MCF 10A (cell line): ENCODE results near the gene SELENOF. TPM values are rescaled to one million over a fixed set of nuclear protein-coding genes. Genes with fewer than 3 reads are reported as not detected.

Experiments
- BruUV-seq: library from RNA; stranded (reverse); fragments of 400-500 nt; replicated peaks from 2 replicates; lab custom pipeline; 2021; lab: Mats Ljungman, UMichigan
- CTCF ChIA-PET: fragments of 300-600 bp; sonication (Branson Sonifier 250); formaldehyde crosslinking; extraction: SDS; loops from one replicate; lab custom pipeline; 2021; ENCODE audit warnings: antibody characterized with exemption, inconsistent platforms; lab: Yijun Ruan, JAX
- POLR2A ChIA-PET: fragments of 300-600, 350-650 bp; sonication (Branson Sonifier 250); formaldehyde crosslinking; extraction: SDS; loops from one replicate; lab custom pipeline; 2020; ENCODE audit warnings: antibody characterized with exemption, inconsistent platforms; lab: Yijun Ruan, JAX
- DNase-seq: peaks from one replicate; pipeline ENCODE4 v3.0.0-alpha.2; 2018; ENCODE audit not compliant: unreplicated experiment
- H3K27ac Mint-ChIP-seq: one replicate; pipeline ENCODE4 v1.8.0; 2022; ENCODE audit warnings: mild to moderate bottlenecking, low read depth, mixed read lengths; ENCODE audit not compliant: unreplicated experiment
- H3K27me3 Mint-ChIP-seq: one replicate; pipeline ENCODE4 v1.8.0; 2022; ENCODE audit warnings: mixed read lengths; ENCODE audit not compliant: insufficient read depth, unreplicated experiment
- H3K36me3 Mint-ChIP-seq: one replicate; pipeline ENCODE4 v1.8.0; 2022; ENCODE audit warnings: mild to moderate bottlenecking, moderate library complexity, mixed read lengths; ENCODE audit not compliant: insufficient read depth, unreplicated experiment
- H3K4me1 Mint-ChIP-seq: one replicate; pipeline ENCODE4 v1.8.0; 2022; ENCODE audit warnings: mixed read lengths; ENCODE audit not compliant: insufficient read depth, unreplicated experiment
- H3K4me3 Mint-ChIP-seq: one replicate; pipeline ENCODE4 v1.8.0; 2022; ENCODE audit warnings: mild to moderate bottlenecking, moderate library complexity, mixed read lengths; ENCODE audit not compliant: unreplicated experiment
- H3K9me3 Mint-ChIP-seq: one replicate; pipeline ENCODE4 v1.8.0; 2022; ENCODE audit warnings: mixed read lengths; ENCODE audit not compliant: unreplicated experiment
- intact Hi-C: fragments of 100-400 bp; cut with micrococcal nuclease; formaldehyde crosslinking; loops from 2 replicates; pipeline ENCODE4 v1.14.1; 2022
- total RNA-seq: library from RNA; stranded (reverse); gene quantifications from 2 replicates; pipeline ENCODE4 v1.2.3, GENCODE V29; 2022
- TF ChIP-seq, protein P1 (sequence below): fragments of 200-600 bp; IDR thresholded peaks from one replicate; pipeline ENCODE4 v1.8.0; 2022; ENCODE audit warnings: antibody characterized with exemption, mild to moderate bottlenecking; ENCODE audit not compliant: unreplicated experiment

SELENOF gene
- total RNA-seq, 1 experiment from 2014 or later = 227 TPM

DNA sequence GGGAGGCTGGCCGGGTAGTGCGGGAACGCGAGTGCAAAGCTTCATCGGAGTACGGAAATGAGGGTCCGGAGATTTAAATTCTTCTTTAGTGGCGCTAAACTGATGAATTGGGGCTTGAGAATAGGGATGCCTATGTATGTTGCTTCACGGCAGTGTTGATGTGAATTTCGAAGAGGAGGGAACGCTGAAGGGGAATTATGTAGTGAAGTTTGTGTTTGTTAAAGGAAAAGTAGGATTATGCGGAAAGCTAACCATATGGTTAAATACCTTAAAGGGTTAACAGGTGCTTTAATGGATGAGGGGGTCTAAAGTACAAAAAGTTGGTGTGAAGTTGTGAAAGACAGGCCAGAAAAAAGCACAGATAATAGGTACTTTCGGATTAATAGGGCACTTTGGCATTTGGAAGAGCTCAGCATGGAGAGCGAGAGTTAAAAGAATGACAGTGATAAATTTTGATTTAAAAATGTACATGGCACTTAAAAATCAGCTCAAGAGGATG lies 1.9 kb upstream of the SELENOF start:
- Mint-ChIP-seq H3K36me3 (peaks cover 4% of the 10 kb centered on the region), H3K27ac (no peak overlapping the region), H3K4me1 (peaks cover 19% of the 10 kb centered on the region), H3K9me3 (no peaks in the 10 kb centered on the region), H3K27me3 (no peaks in the 10 kb centered on the region), H3K4me3 (no peak overlapping the region)
- TF ChIP-seq, protein P1, sequence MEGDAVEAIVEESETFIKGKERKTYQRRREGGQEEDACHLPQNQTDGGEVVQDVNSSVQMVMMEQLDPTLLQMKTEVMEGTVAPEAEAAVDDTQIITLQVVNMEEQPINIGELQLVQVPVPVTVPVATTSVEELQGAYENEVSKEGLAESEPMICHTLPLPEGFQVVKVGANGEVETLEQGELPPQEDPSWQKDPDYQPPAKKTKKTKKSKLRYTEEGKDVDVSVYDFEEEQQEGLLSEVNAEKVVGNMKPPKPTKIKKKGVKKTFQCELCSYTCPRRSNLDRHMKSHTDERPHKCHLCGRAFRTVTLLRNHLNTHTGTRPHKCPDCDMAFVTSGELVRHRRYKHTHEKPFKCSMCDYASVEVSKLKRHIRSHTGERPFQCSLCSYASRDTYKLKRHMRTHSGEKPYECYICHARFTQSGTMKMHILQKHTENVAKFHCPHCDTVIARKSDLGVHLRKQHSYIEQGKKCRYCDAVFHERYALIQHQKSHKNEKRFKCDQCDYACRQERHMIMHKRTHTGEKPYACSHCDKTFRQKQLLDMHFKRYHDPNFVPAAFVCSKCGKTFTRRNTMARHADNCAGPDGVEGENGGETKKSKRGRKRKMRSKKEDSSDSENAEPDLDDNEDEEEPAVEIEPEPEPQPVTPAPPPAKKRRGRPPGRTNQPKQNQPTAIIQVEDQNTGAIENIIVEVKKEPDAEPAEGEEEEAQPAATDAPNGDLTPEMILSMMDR = no peak
- no peak for DNase-seq
- ChIA-PET POLR2A (interaction anchor here (0.5 to 5.0 kb wide), 23 partner anchors 9 to 430 kb away, joined by 3 to 59 read pairs (median 4); partner anchors contain the start of gene SH3GLB1), CTCF (interaction anchor here (0.6 to 2.5 kb wide), 11 partner anchors 12 to 530 kb away, joined by 3 to 12 read pairs (median 3); no protein-coding TSS in a partner anchor)
- intact Hi-C loops = loop anchor here (5.0 kb wide), 1 partner anchor 48 kb away; no protein-coding TSS in a partner anchor
- BruUV-seq = no TSS peak

DNA sequence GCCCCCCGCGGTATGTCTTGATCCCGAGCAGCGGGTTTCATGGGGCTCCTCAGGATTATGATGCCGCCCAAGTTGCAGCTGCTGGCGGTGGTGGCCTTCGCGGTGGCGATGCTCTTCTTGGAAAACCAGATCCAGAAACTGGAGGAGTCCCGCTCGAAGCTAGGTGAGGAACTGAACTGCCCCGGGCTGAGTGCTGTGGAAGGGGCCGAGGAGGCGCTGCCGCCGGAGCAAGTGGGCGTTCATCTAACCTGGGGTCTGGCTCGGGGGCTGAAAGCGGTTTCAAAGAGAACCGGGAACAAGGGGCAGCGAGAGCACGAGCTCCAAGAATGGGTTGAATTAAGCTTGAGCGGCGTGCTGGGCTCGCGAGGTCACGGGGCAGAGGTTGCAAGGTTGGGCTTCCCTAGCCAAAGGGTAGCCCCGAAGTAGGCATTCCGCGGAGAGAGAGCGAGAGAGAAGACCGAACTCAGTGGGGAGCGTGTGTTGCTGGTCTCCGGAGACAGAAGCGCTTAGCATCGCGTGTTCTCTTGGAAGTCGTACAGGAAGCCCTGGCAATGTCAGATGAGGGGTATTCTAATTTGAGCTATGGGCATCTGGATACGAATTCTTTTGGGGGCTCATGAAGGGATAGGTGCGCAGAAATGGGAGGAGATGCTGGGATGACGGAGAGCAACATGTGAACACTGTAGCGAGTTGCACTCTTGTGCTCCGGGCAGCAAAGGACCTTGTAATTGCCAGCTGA lies 1.2 kb upstream of the SELENOF start:
- Mint-ChIP-seq H3K9me3 (no peaks in the 10 kb centered on the region), H3K27me3 (no peaks in the 10 kb centered on the region), H3K4me1 (peaks cover 23% of the 10 kb centered on the region), H3K27ac (no peak overlapping the region), H3K36me3 (peaks cover 9% of the 10 kb centered on the region), H3K4me3 (no peak overlapping the region)
- TF ChIP-seq, protein P1 = no peak
- BruUV-seq = no TSS peak
- intact Hi-C loops = loop anchor here (1.0 to 5.0 kb wide), 4 partner anchors 48 to 210 kb away; no protein-coding TSS in a partner anchor
- ChIA-PET POLR2A (interaction anchor here (0.5 to 5.0 kb wide), 27 partner anchors 8 to 210 kb away, joined by 3 to 59 read pairs (median 4); partner anchors contain the start of gene SH3GLB1), CTCF (interaction anchor here (0.6 to 3.2 kb wide), 12 partner anchors 11 to 529 kb away, joined by 3 to 12 read pairs (median 4); no protein-coding TSS in a partner anchor)
- peak; percentile 64 for DNase-seq

DNA sequence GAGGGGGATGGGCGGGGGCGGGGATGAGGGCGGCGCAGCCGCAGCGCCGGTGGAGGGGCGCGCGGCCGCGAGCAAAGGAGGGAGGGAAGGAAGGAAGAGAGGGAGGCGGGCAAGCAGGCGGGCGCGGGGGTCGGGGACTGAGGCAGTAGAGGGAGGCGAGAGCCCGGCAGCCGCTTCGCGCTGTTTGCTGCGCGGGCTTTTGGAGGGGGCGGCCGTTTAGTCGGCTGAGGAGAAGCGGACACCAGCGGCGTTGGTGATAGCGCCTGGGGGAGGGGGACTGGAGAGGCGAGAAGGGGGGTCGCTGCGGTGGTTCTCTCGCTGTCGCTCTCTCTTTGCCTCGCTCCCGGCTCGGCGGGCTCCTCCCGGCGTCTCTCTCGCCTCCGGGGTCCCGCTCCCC lies 673 bp upstream of the SELENOF start, which contains the start of gene HS2ST1:
Gene HS2ST1 (plus strand): TSS at position 35 of the 397 bp plus-strand sequence.
- DNase-seq = no peak
- no peaks in the 10 kb centered on the region for H3K27me3 Mint-ChIP-seq
- intact Hi-C loops = loop anchor here (1.0 kb wide), 3 partner anchors 81 to 209 kb away; no protein-coding TSS in a partner anchor
- TF ChIP-seq, protein P1 = no peak
- H3K9me3 Mint-ChIP-seq = no peaks in the 10 kb centered on the region
- no peak within 1 kb of the TSS for H3K4me3 Mint-ChIP-seq
- H3K36me3 Mint-ChIP-seq = peaks cover 14% of the 10 kb centered on the region
- BruUV-seq = no TSS peak
- no peak within 1 kb of the TSS for H3K27ac Mint-ChIP-seq
- H3K4me1 Mint-ChIP-seq = peaks cover 23% of the 10 kb centered on the region
- ChIA-PET POLR2A (interaction anchor here (0.6 to 5.0 kb wide), 38 partner anchors 8 to 1334 kb away, joined by 3 to 59 read pairs (median 5); partner anchors contain the start of genes CCN1 and SH3GLB1), CTCF (interaction anchor here (0.7 to 3.2 kb wide), 7 partner anchors 24 to 493 kb away, joined by 3 to 17 read pairs (median 7); partner anchors contain the start of gene SH3GLB1)
